ENCODE results near the gene FCRL4. TPM values are rescaled to one million over a fixed set of nuclear protein-coding genes. Genes with fewer than 3 reads are reported as not detected.

The FCRL4 gene
- total and polyA plus RNA-seq, 10 of the 15 experiments (the other 5 are each of a cell fraction or from before 2014, with no cell fraction given): 0.09 to 0.44 (median 0.26) TPM; not detected in 1

GRCh38 chr1:157595356-157595755 is 2.5 kb downstream of the FCRL4 start (continued):
- no peak for TF ChIP-seq SMAD1 (IDR thresholded peaks at IDR 0.05; ENCODE audit: low read depth, partially characterized antibody)
- no peak for TF ChIP-seq SUZ12 (IDR thresholded peaks at IDR 0.05; ENCODE audit: unreplicated experiment)
- TF ChIP-seq SP1 (IDR thresholded peaks at IDR 0.05; ENCODE audit: low read depth, low read length): peak; percentile 56
- no peak for TF ChIP-seq CHD4 (IDR thresholded peaks at IDR 0.05)
- no peak for TF ChIP-seq E4F1 (IDR thresholded peaks at IDR 0.05; ENCODE audit: borderline replicate concordance, partially characterized antibody)
- no peak for TF ChIP-seq PBX3 (IDR thresholded peaks at IDR 0.05; ENCODE audit: insufficient replicate concordance, low read depth, low read length)
- peak; percentile 80 for TF ChIP-seq MEF2B (IDR thresholded peaks at IDR 0.05; ENCODE audit: partially characterized antibody, poor library complexity, severe bottlenecking)
- peak; percentile 91 for TF ChIP-seq ATF2 (IDR thresholded peaks at IDR 0.05; ENCODE audit: low read length)
- TF ChIP-seq RB1 (IDR thresholded peaks at IDR 0.05; ENCODE audit: borderline replicate concordance): no peak
- TF ChIP-seq SMC3 (IDR thresholded peaks at IDR 0.05; ENCODE audit: borderline replicate concordance, low read length): no peak
- TF ChIP-seq BHLHE40 (IDR thresholded peaks at IDR 0.05; ENCODE audit: borderline replicate concordance in 1 of 2, low read depth in 2 of 2, low read length in 1 of 2): peak; percentile 52 to 68; a peak in 2 of 4 replicates
- TF ChIP-seq ASH2L (IDR thresholded peaks at IDR 0.05; ENCODE audit: borderline replicate concordance, low read depth): no peak
- no peak for TF ChIP-seq HDAC6 (IDR thresholded peaks at IDR 0.05; ENCODE audit: unreplicated experiment)
- peak; percentile 98 for TF ChIP-seq CBFB (IDR thresholded peaks at IDR 0.05; ENCODE audit: low read depth)
- no peak for TF ChIP-seq HDAC2 (IDR thresholded peaks at IDR 0.05)
- no peak for TF ChIP-seq STAT1 (conservative IDR thresholded peaks at IDR 0.05)
- peak; percentile 90; the same call in 1 of the 2 replicates for TF ChIP-seq MTA3 (IDR thresholded peaks at IDR 0.05; ENCODE audit: borderline replicate concordance, low read length)
- TF ChIP-seq CBX3 (IDR thresholded peaks at IDR 0.05; ENCODE audit: borderline replicate concordance, low read depth): no peak
- TF ChIP-seq BACH1 (IDR thresholded peaks at IDR 0.05; ENCODE audit: borderline replicate concordance): no peak
- TF ChIP-seq RAD21 (IDR thresholded peaks at IDR 0.05; ENCODE audit: insufficient read depth, low read depth, low read length): no peak
- 0 out of 2 replicates have a peak, but pooled peaks have one; percentile 23 for TF ChIP-seq TARDBP (IDR thresholded peaks at IDR 0.05; ENCODE audit: borderline replicate concordance)
- no peak for TF ChIP-seq IRF5 (IDR thresholded peaks at IDR 0.05; ENCODE audit: borderline replicate concordance)
